GM23338 (cell line): ENCODE data around the gene AQP4. TPM values are rescaled to one million over a fixed set of nuclear protein-coding genes. Genes with fewer than 3 reads are reported as not detected.

Source experiments
- ATAC-seq: fragments of 200-7000 bp; cut with Tn5 transposase; 3 replicates; pipeline ENCODE4 v1.9.1; 2020
- DNase-seq: peaks from one replicate; pipeline ENCODE4 v3.0.0-alpha.2; 2015; ENCODE audit warnings: low spot score
- H2AFZ ChIP-seq: fragments of 200-600 bp; sonication (generic); 2 replicates; pipeline ENCODE4 v1.8.0; 2016; ENCODE audit warnings: antibody characterized with exemption, mild to moderate bottlenecking, moderate library complexity
- H3F3A ChIP-seq: fragments of 200-600 bp; sonication (generic); replicated peaks from 2 replicates; pipeline ENCODE4 v1.8.0; 2017; ENCODE audit warnings: antibody characterized with exemption, mixed run types, low read depth
- H3K27ac ChIP-seq: fragments of 200-600 bp; sonication (generic); 2 replicates; pipeline ENCODE4 v1.6.1; 2016; ENCODE audit warnings: low read depth
- H3K27me3 ChIP-seq: fragments of 200-600 bp; sonication (generic); 2 replicates; pipeline ENCODE4 v1.8.0; 2016; ENCODE audit warnings: mild to moderate bottlenecking, mixed run types, moderate library complexity; ENCODE audit not compliant: insufficient read depth
- H3K36me3 ChIP-seq: fragments of 200-600 bp; sonication (generic); 2 replicates; pipeline ENCODE4 v1.8.0; 2016; ENCODE audit warnings: mild to moderate bottlenecking; ENCODE audit not compliant: insufficient read depth
- H3K4me1 ChIP-seq: fragments of 200-600 bp; sonication (generic); 2 replicates; pipeline ENCODE4 v1.8.0; 2016; ENCODE audit warnings: mild to moderate bottlenecking, moderate library complexity; ENCODE audit not compliant: insufficient read depth
- H3K4me2 ChIP-seq: fragments of 200-600 bp; sonication (generic); 2 replicates; pipeline ENCODE4 v1.7.1; 2017; ENCODE audit warnings: mixed run types
- H3K4me3 ChIP-seq: fragments of 200-600 bp; sonication (generic); 2 replicates; pipeline ENCODE4 v1.6.1; 2016; ENCODE audit warnings: mixed run types
- H3K79me2 ChIP-seq: fragments of 200-600 bp; sonication (generic); replicated peaks from 2 replicates; pipeline ENCODE4 v1.8.0; 2017; ENCODE audit warnings: mild to moderate bottlenecking; ENCODE audit not compliant: insufficient read depth
- H3K9me2 ChIP-seq: fragments of 200-600 bp; sonication (generic); 2 replicates; pipeline ENCODE4 v1.8.0; 2017; ENCODE audit not compliant: insufficient read depth
- H4K20me1 ChIP-seq: fragments of 200-600 bp; sonication (generic); replicated peaks from 2 replicates; pipeline ENCODE4 v1.8.0; 2017; ENCODE audit warnings: mild to moderate bottlenecking; ENCODE audit not compliant: insufficient read depth
- H3K27ac Mint-ChIP-seq: 2 replicates; pipeline ENCODE4 v1.8.0; 2020; ENCODE audit warnings: inconsistent platforms, mild to moderate bottlenecking, moderate library complexity, mixed read lengths
- H3K27me3 Mint-ChIP-seq: 3 replicates; pipeline ENCODE4 v1.8.0; 2022; ENCODE audit warnings: low read depth, mild to moderate bottlenecking, moderate library complexity, mixed read lengths, inconsistent platforms; ENCODE audit not compliant: insufficient read depth, poor library complexity
- H3K36me3 Mint-ChIP-seq: 3 replicates; pipeline ENCODE4 v1.8.0; 2021; ENCODE audit warnings: low read depth, mild to moderate bottlenecking, inconsistent platforms, moderate library complexity, mixed read lengths
- H3K4me1 Mint-ChIP-seq: 3 replicates; pipeline ENCODE4 v1.8.0; 2020; ENCODE audit warnings: mild to moderate bottlenecking, inconsistent platforms, mixed read lengths
- H3K4me3 Mint-ChIP-seq: 3 replicates; pipeline ENCODE4 v1.8.0; 2021; ENCODE audit warnings: moderate library complexity, mild to moderate bottlenecking, inconsistent platforms, mixed read lengths
- H3K9me3 Mint-ChIP-seq: 3 replicates; pipeline ENCODE4 v1.8.0; 2020; ENCODE audit warnings: moderate library complexity, mild to moderate bottlenecking, inconsistent platforms, mixed read lengths
- CREB1 ChIP-seq: fragments of 250-450 bp; sonication (Bioruptor Pico); IDR thresholded peaks from 2 replicates; pipeline ENCODE4 v1.5.0; 2020; ENCODE audit warnings: low read depth, mild to moderate bottlenecking, moderate library complexity
- EZH2 ChIP-seq: fragments of 200-600 bp; sonication (generic); IDR thresholded peaks from one replicate; pipeline ENCODE4 v1.8.0; 2017; ENCODE audit warnings: antibody characterized with exemption, mild to moderate bottlenecking, low read depth; ENCODE audit not compliant: unreplicated experiment
- JUNB ChIP-seq: IDR thresholded peaks from one replicate; pipeline ENCODE4 v1.6.1; 2016; ENCODE audit warnings: antibody characterized with exemption; ENCODE audit not compliant: unreplicated experiment
- NANOG ChIP-seq: IDR thresholded peaks from 2 replicates; pipeline ENCODE4 v1.6.1; 2016; ENCODE audit warnings: antibody characterized with exemption, borderline replicate concordance
- ZNF114 ChIP-seq: fragments of 250-450 bp; sonication (Bioruptor Pico); IDR thresholded peaks from 2 replicates; pipeline ENCODE4 v1.5.0; 2020; ENCODE audit warnings: mild to moderate bottlenecking, moderate library complexity
- ZNF331 ChIP-seq: fragments of 250-450 bp; sonication (Bioruptor Pico); IDR thresholded peaks from 2 replicates; pipeline ENCODE4 v1.5.0; 2020; ENCODE audit warnings: low read depth, mild to moderate bottlenecking, moderate library complexity
- polyA plus RNA-seq: library from polyadenylated mRNA; unstranded; fragments of >200 nt; fragmentation: Nextera tagmentation; extraction: Ambion mirVana; gene quantifications from 2 replicates; pipeline ENCODE4 v1.2.1, GENCODE V29; 2016
- total RNA-seq: library from RNA; depleted of rRNA; stranded (reverse); fragments of >200 nt; shearing (Covaris generic); gene quantifications from 2 replicates; pipeline ENCODE4 v1.2.3, GENCODE V29; 2014
- TF ChIP-seq, protein P1 (sequence below): IDR thresholded peaks from 2 replicates; pipeline ENCODE4 v1.6.1; 2016; ENCODE audit warnings: antibody characterized with exemption
- TF ChIP-seq, protein P2 (sequence below): IDR thresholded peaks from one replicate; pipeline ENCODE4 v1.6.1; 2018; ENCODE audit warnings: antibody characterized with exemption; ENCODE audit not compliant: unreplicated experiment

AQP4 gene
- total and polyA plus RNA-seq, 2 experiments from 2014 or later = 1.1 to 3.8 TPM

- Histone ChIP-seq H2AFZ (no peak overlapping the region), H3K79me2 (no peaks in the 10 kb centered on the region), H3K9me2 (no peaks in the 10 kb centered on the region; the same call in 1 of the 2 replicates), H4K20me1 (no peaks in the 10 kb centered on the region), H3K27ac (no peak overlapping the region), H3K4me3 (no peak overlapping the region), H3K36me3 (no peaks in the 10 kb centered on the region), H3K4me1 (peaks cover 30% of the 10 kb centered on the region), H3F3A (no peaks in the 10 kb centered on the region; the same call in 1 of the 2 replicates), H3K27me3 (peaks cover 12% of the 10 kb centered on the region; the same call in 1 of the 2 replicates), H3K4me2 (no peak overlapping the region)
- TF ChIP-seq, protein P1, sequence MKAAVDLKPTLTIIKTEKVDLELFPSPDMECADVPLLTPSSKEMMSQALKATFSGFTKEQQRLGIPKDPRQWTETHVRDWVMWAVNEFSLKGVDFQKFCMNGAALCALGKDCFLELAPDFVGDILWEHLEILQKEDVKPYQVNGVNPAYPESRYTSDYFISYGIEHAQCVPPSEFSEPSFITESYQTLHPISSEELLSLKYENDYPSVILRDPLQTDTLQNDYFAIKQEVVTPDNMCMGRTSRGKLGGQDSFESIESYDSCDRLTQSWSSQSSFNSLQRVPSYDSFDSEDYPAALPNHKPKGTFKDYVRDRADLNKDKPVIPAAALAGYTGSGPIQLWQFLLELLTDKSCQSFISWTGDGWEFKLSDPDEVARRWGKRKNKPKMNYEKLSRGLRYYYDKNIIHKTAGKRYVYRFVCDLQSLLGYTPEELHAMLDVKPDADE = no peak
- TF ChIP-seq CREB1 = no peak
- TF ChIP-seq NANOG = no peak
- no peak for TF ChIP-seq ZNF331 (CRISPR knock-in tag)
- TF ChIP-seq, protein P2, sequence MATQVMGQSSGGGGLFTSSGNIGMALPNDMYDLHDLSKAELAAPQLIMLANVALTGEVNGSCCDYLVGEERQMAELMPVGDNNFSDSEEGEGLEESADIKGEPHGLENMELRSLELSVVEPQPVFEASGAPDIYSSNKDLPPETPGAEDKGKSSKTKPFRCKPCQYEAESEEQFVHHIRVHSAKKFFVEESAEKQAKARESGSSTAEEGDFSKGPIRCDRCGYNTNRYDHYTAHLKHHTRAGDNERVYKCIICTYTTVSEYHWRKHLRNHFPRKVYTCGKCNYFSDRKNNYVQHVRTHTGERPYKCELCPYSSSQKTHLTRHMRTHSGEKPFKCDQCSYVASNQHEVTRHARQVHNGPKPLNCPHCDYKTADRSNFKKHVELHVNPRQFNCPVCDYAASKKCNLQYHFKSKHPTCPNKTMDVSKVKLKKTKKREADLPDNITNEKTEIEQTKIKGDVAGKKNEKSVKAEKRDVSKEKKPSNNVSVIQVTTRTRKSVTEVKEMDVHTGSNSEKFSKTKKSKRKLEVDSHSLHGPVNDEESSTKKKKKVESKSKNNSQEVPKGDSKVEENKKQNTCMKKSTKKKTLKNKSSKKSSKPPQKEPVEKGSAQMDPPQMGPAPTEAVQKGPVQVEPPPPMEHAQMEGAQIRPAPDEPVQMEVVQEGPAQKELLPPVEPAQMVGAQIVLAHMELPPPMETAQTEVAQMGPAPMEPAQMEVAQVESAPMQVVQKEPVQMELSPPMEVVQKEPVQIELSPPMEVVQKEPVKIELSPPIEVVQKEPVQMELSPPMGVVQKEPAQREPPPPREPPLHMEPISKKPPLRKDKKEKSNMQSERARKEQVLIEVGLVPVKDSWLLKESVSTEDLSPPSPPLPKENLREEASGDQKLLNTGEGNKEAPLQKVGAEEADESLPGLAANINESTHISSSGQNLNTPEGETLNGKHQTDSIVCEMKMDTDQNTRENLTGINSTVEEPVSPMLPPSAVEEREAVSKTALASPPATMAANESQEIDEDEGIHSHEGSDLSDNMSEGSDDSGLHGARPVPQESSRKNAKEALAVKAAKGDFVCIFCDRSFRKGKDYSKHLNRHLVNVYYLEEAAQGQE = no peak
- TF ChIP-seq EZH2 = no peak
- TF ChIP-seq JUNB = no peak
- no peak for TF ChIP-seq ZNF114 (CRISPR knock-in tag)
- Mint-ChIP-seq H3K4me1 (peaks cover 36% of the 10 kb centered on the region), H3K36me3 (no peaks in the 10 kb centered on the region), H3K27ac (no peak overlapping the region), H3K27me3 (peaks cover 5% of the 10 kb centered on the region), H3K9me3 (no peaks in the 10 kb centered on the region), H3K4me3 (0 out of 3 replicates have a peak overlapping the region, but pooled peaks have one; percentile 22)
- ATAC-seq = no peak
- DNase-seq = no peak
Observed at GRCh38 chr18:26862084-26862483, 3.4 kb downstream of the AQP4 start.

DNA sequence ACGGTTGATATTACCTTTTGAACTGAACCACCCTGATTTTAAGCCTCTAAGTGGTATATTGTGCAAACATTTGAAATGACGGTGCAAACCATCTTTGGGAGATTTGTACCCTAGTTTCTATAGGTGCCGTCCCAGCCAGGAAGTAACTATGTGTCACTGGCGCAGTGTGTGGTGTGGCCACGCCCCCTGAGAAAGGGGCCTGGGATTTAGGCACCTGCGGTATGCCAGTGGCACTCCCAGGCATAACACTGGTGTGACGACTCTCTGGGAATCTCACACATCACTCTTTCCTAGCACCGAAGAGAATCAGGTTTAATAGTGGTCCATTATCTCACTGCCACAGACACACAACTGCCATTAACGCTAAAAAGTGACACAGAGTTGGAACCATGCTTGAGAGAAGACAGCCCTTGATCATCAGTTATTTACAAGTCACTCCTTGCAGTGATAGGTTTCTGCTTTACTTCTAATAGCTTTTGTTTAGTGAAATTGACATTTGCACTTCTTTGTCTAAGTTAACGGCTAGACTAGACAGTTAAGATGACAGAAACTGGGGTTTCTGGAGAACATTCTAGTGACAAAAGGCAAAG lies 11.1 kb downstream of the AQP4 start:
- H3K27me3 ChIP-seq = no peaks in the 10 kb centered on the region
- H4K20me1 ChIP-seq = no peaks in the 10 kb centered on the region
- TF ChIP-seq, protein P2 = no peak
- no peak for TF ChIP-seq CREB1
- H3K27ac Mint-ChIP-seq = no peak overlapping the region
- no peak overlapping the region for H3K27ac ChIP-seq
- no peaks in the 10 kb centered on the region for H3K9me2 ChIP-seq
- DNase-seq (peak; percentile 36), ATAC-seq (peak; percentile 71)
- no peak overlapping the region for H3K4me3 ChIP-seq
- no peaks in the 10 kb centered on the region for H3K9me3 Mint-ChIP-seq
- H3K27me3 Mint-ChIP-seq = no peaks in the 10 kb centered on the region
- H3K4me1 ChIP-seq = no peaks in the 10 kb centered on the region
- H3K4me2 ChIP-seq = no peak overlapping the region
- no peaks in the 10 kb centered on the region for H3K4me1 Mint-ChIP-seq
- H3F3A ChIP-seq = no peaks in the 10 kb centered on the region
- H3K4me3 Mint-ChIP-seq = no peak overlapping the region
- H3K79me2 ChIP-seq = no peaks in the 10 kb centered on the region
- H3K36me3 Mint-ChIP-seq = no peaks in the 10 kb centered on the region
- H2AFZ ChIP-seq = no peak overlapping the region
- no peaks in the 10 kb centered on the region for H3K36me3 ChIP-seq
